Calu3 (cell line): ENCODE results near the gene ERAP2. TPM values are rescaled to one million over a fixed set of nuclear protein-coding genes. Genes with fewer than 3 reads are reported as not detected.
"Not testable (repeated sequence)": the region's sequence is repeated elsewhere in the genome, so short reads cannot be mapped to it uniquely, and the experiment has no call there.

ENCODE experiments used
- BruUV-seq: library from RNA; stranded (reverse); fragments of 400-500 nt; replicated peaks from 2 replicates; lab custom pipeline; 2021; lab: Mats Ljungman, UMichigan
- CTCF ChIA-PET: fragments of 300-600 bp; sonication (Branson Sonifier 250); formaldehyde crosslinking; loops from one replicate; lab custom pipeline; 2022; ENCODE audit warnings: antibody characterized with exemption; lab: Charles Lee
- DNase-seq: peaks from one replicate; pipeline ENCODE4 v3.0.0; 2022
- H3K27ac Mint-ChIP-seq: one replicate; pipeline ENCODE4 v1.8.0; 2022; ENCODE audit warnings: mixed read lengths; ENCODE audit not compliant: unreplicated experiment
- H3K27me3 Mint-ChIP-seq: one replicate; pipeline ENCODE4 v1.8.0; 2022; ENCODE audit warnings: mixed read lengths; ENCODE audit not compliant: unreplicated experiment
- H3K36me3 Mint-ChIP-seq: one replicate; pipeline ENCODE4 v1.8.0; 2022; ENCODE audit warnings: mild to moderate bottlenecking, moderate library complexity, mixed read lengths; ENCODE audit not compliant: insufficient read depth, unreplicated experiment
- H3K4me1 Mint-ChIP-seq: one replicate; pipeline ENCODE4 v1.8.0; 2022; ENCODE audit warnings: mild to moderate bottlenecking, low read depth, mixed read lengths; ENCODE audit not compliant: unreplicated experiment
- H3K4me3 Mint-ChIP-seq: one replicate; pipeline ENCODE4 v1.8.0; 2022; ENCODE audit warnings: mild to moderate bottlenecking, low read depth, moderate library complexity, mixed read lengths; ENCODE audit not compliant: unreplicated experiment
- H3K9me3 Mint-ChIP-seq: one replicate; pipeline ENCODE4 v1.8.0; 2022; ENCODE audit warnings: low read depth, mixed read lengths; ENCODE audit not compliant: unreplicated experiment
- CTCF ChIP-seq: fragments of 200-600 bp; IDR thresholded peaks from one replicate; pipeline ENCODE4 v1.8.0; 2022; ENCODE audit warnings: antibody characterized with exemption; ENCODE audit not compliant: unreplicated experiment
- intact Hi-C: fragments of 100-400 bp; cut with micrococcal nuclease; formaldehyde crosslinking; loops from one replicate; pipeline ENCODE4 v1.10.0; 2022; ENCODE audit not compliant: unreplicated experiment
- total RNA-seq: library from RNA; stranded (reverse); gene quantifications from 2 replicates; pipeline ENCODE4 v1.2.3, GENCODE V29; 2022

The ERAP2 gene
- total RNA-seq, 1 experiment from 2014 or later: 67.7 TPM

- no peak for DNase-seq
- H3K27me3 Mint-ChIP-seq: no peaks in the 10 kb centered on the region
- no TSS peak for BruUV-seq
- peaks cover 20% of the 10 kb centered on the region for H3K4me1 Mint-ChIP-seq
- intact Hi-C loops: no loop called here
- H3K9me3 Mint-ChIP-seq: no peaks in the 10 kb centered on the region
- CTCF ChIA-PET: no interaction called here
- no peak for TF ChIP-seq CTCF
- peaks cover 9% of the 10 kb centered on the region for H3K36me3 Mint-ChIP-seq
- no peak overlapping the region for H3K4me3 Mint-ChIP-seq
- H3K27ac Mint-ChIP-seq: no peak overlapping the region
These were observed 52.8 kb downstream of the ERAP2 start for GRCh38 chr5:96928931-96929708.

- no peak overlapping the region for H3K27ac Mint-ChIP-seq
- H3K9me3 Mint-ChIP-seq: no peaks in the 10 kb centered on the region
- H3K36me3 Mint-ChIP-seq: peaks cover 18% of the 10 kb centered on the region
- no TSS peak for BruUV-seq
- peaks cover 23% of the 10 kb centered on the region for H3K4me1 Mint-ChIP-seq
- no peak overlapping the region for H3K4me3 Mint-ChIP-seq
- no peak for TF ChIP-seq CTCF
- no peaks in the 10 kb centered on the region for H3K27me3 Mint-ChIP-seq
- no peak for DNase-seq
- CTCF ChIA-PET: no interaction called here
- intact Hi-C loops: no loop called here
These were observed 53.8 kb downstream of the ERAP2 start for GRCh38 chr5:96930058-96930457.

GRCh38 chr5:96930589-96930988 is 54.3 kb downstream of the ERAP2 start:
- H3K27ac Mint-ChIP-seq: no peak overlapping the region
- H3K27me3 Mint-ChIP-seq: no peaks in the 10 kb centered on the region
- no peaks in the 10 kb centered on the region for H3K9me3 Mint-ChIP-seq
- CTCF ChIA-PET: no interaction called here
- DNase-seq: no peak
- no peak for TF ChIP-seq CTCF
- peaks cover 23% of the 10 kb centered on the region for H3K4me1 Mint-ChIP-seq
- H3K36me3 Mint-ChIP-seq: peaks cover 24% of the 10 kb centered on the region
- no peak overlapping the region for H3K4me3 Mint-ChIP-seq
- intact Hi-C loops: no loop called here
- no TSS peak for BruUV-seq

- H3K4me3 Mint-ChIP-seq, H3K9me3 Mint-ChIP-seq, H3K27me3 Mint-ChIP-seq, intact Hi-C loops, DNase-seq, BruUV-seq, H3K27ac Mint-ChIP-seq: not testable (repeated sequence)
- H3K36me3 Mint-ChIP-seq: peaks cover 28% of the 10 kb centered on the region
- H3K4me1 Mint-ChIP-seq: peaks cover 23% of the 10 kb centered on the region
- CTCF ChIA-PET: interaction anchor here (1.0 kb wide), 1 partner anchor 9 kb away, joined by 3 read pairs; no protein-coding TSS in a partner anchor
These were observed 54.7 kb downstream of the ERAP2 start for GRCh38 chr5:96931037-96931436.

- H3K36me3 Mint-ChIP-seq: peaks cover 34% of the 10 kb centered on the region
- H3K9me3 Mint-ChIP-seq: no peaks in the 10 kb centered on the region
- H3K4me1 Mint-ChIP-seq: peaks cover 23% of the 10 kb centered on the region
- CTCF ChIA-PET: interaction anchor here (1.0 kb wide), 1 partner anchor 9 kb away, joined by 3 read pairs; no protein-coding TSS in a partner anchor
- no peak for TF ChIP-seq CTCF
- BruUV-seq: no TSS peak
- intact Hi-C loops: no loop called here
- no peak for DNase-seq
- no peak overlapping the region for H3K27ac Mint-ChIP-seq
- no peaks in the 10 kb centered on the region for H3K27me3 Mint-ChIP-seq
- H3K4me3 Mint-ChIP-seq: no peak overlapping the region
These were observed 55.3 kb downstream of the ERAP2 start for GRCh38 chr5:96931605-96932004.
